ENCODE results near the gene TMEM209.
A peak's percentile ranks its signal among the peaks of the same experiment; 100 is the strongest.

The TMEM209 gene

GRCh38 chr7:130141161-130141883 is 63.9 kb downstream of the TMEM209 start:
- Histone ChIP-seq H3K36me3 (ENCODE audit: control insufficient read depth in 1 of 2, insufficient read depth in 2 of 2, low read length in 2 of 2) (peaks cover 5 to 9% of the 10 kb centered on the region in 2 donors), H3K4me1 (ENCODE audit: control insufficient read depth in 1 of 2, insufficient read depth in 2 of 2, low read length in 2 of 2) (peaks cover 4 to 7% of the 10 kb centered on the region in 2 donors), H3K27ac (ENCODE audit: low read length) (peak overlapping the region; percentile 45), H3K9me3 (ENCODE audit: control insufficient read depth in 1 of 2, low read length in 2 of 2) (no peaks in the 10 kb centered on the region), H3K4me3 (ENCODE audit: low read depth in 1 of 2, low read length in 2 of 2) (peak overlapping the region; percentile 70 to 79), H3K27me3 (ENCODE audit: low read depth, low read length) (no peaks in the 10 kb centered on the region)

GRCh38 chr7:130140551-130141160 is 64.5 kb downstream of the TMEM209 start:
- no peaks in the 10 kb centered on the region for H3K27me3 ChIP-seq (ENCODE audit: low read depth, low read length)
- H3K4me1 ChIP-seq (ENCODE audit: control insufficient read depth in 1 of 2, insufficient read depth in 2 of 2, low read length in 2 of 2), result peaks cover 4 to 7% of the 10 kb centered on the region in 2 donors
- H3K4me3 ChIP-seq (ENCODE audit: low read depth in 1 of 2, low read length in 2 of 2), result peak overlapping the region; percentile 70 to 79
- H3K27ac ChIP-seq (ENCODE audit: low read length), result no peak overlapping the region
- peaks cover 10 to 15% of the 10 kb centered on the region in 2 donors for H3K36me3 ChIP-seq (ENCODE audit: control insufficient read depth in 1 of 2, insufficient read depth in 2 of 2, low read length in 2 of 2)
- H3K9me3 ChIP-seq (ENCODE audit: control insufficient read depth in 1 of 2, low read length in 2 of 2), result no peaks in the 10 kb centered on the region

- Histone ChIP-seq H3K4me3 (ENCODE audit: low read depth in 1 of 2, low read length in 2 of 2) (no peak overlapping the region), H3K4me1 (ENCODE audit: control insufficient read depth in 1 of 2, insufficient read depth in 2 of 2, low read length in 2 of 2) (peaks cover 4 to 7% of the 10 kb centered on the region in 2 donors), H3K27ac (ENCODE audit: low read length) (no peak overlapping the region), H3K9me3 (ENCODE audit: control insufficient read depth in 1 of 2, low read length in 2 of 2) (no peaks in the 10 kb centered on the region), H3K27me3 (ENCODE audit: low read depth, low read length) (no peaks in the 10 kb centered on the region), H3K36me3 (ENCODE audit: control insufficient read depth in 1 of 2, insufficient read depth in 2 of 2, low read length in 2 of 2) (peaks cover 16% of the 10 kb centered on the region in 2 donors)
Observed at GRCh38 chr7:130139193-130139960, 65.8 kb downstream of the TMEM209 start.

GRCh38 chr7:130137207-130137606 is 68.0 kb downstream of the TMEM209 start:
- Histone ChIP-seq H3K27me3 (ENCODE audit: low read depth, low read length) (no peaks in the 10 kb centered on the region), H3K4me3 (ENCODE audit: low read depth in 1 of 2, low read length in 2 of 2) (no peak overlapping the region), H3K36me3 (ENCODE audit: control insufficient read depth in 1 of 2, insufficient read depth in 2 of 2, low read length in 2 of 2) (peaks cover 32% of the 10 kb centered on the region in 2 donors), H3K9me3 (ENCODE audit: control insufficient read depth in 1 of 2, low read length in 2 of 2) (no peaks in the 10 kb centered on the region), H3K4me1 (ENCODE audit: control insufficient read depth in 1 of 2, insufficient read depth in 2 of 2, low read length in 2 of 2) (peaks cover 2 to 7% of the 10 kb centered on the region in 2 donors), H3K27ac (ENCODE audit: low read length) (no peak overlapping the region)

GRCh38 chr7:130136579-130137167 is 68.5 kb downstream of the TMEM209 start:
- Histone ChIP-seq H3K27ac (ENCODE audit: low read length) (no peak overlapping the region), H3K4me3 (ENCODE audit: low read depth in 1 of 2, low read length in 2 of 2) (no peak overlapping the region), H3K9me3 (ENCODE audit: control insufficient read depth in 1 of 2, low read length in 2 of 2) (no peaks in the 10 kb centered on the region), H3K4me1 (ENCODE audit: control insufficient read depth in 1 of 2, insufficient read depth in 2 of 2, low read length in 2 of 2) (peaks cover 0 to 2% of the 10 kb centered on the region in 2 donors), H3K27me3 (ENCODE audit: low read depth, low read length) (no peaks in the 10 kb centered on the region), H3K36me3 (ENCODE audit: control insufficient read depth in 1 of 2, insufficient read depth in 2 of 2, low read length in 2 of 2) (peaks cover 34% of the 10 kb centered on the region in 2 donors)

- no peaks in the 10 kb centered on the region for H3K4me1 ChIP-seq (ENCODE audit: control insufficient read depth in 1 of 2, insufficient read depth in 2 of 2, low read length in 2 of 2)
- H3K36me3 ChIP-seq (ENCODE audit: control insufficient read depth in 1 of 2, insufficient read depth in 2 of 2, low read length in 2 of 2), result peaks cover 41 to 45% of the 10 kb centered on the region in 2 donors
- no peaks in the 10 kb centered on the region for H3K9me3 ChIP-seq (ENCODE audit: control insufficient read depth in 1 of 2, low read length in 2 of 2)
- H3K27ac ChIP-seq (ENCODE audit: low read length), result no peak overlapping the region
- H3K4me3 ChIP-seq (ENCODE audit: low read depth in 1 of 2, low read length in 2 of 2), result no peak overlapping the region
- H3K27me3 ChIP-seq (ENCODE audit: low read depth, low read length), result no peaks in the 10 kb centered on the region
Observed at GRCh38 chr7:130135208-130136205, 69.7 kb downstream of the TMEM209 start.

GRCh38 chr7:130134726-130135125 is 70.5 kb downstream of the TMEM209 start:
- H3K27ac ChIP-seq (ENCODE audit: low read length), result no peak overlapping the region
- peaks cover 42 to 51% of the 10 kb centered on the region in 2 donors for H3K36me3 ChIP-seq (ENCODE audit: control insufficient read depth in 1 of 2, insufficient read depth in 2 of 2, low read length in 2 of 2)
- H3K9me3 ChIP-seq (ENCODE audit: control insufficient read depth in 1 of 2, low read length in 2 of 2), result no peaks in the 10 kb centered on the region
- H3K4me1 ChIP-seq (ENCODE audit: control insufficient read depth in 1 of 2, insufficient read depth in 2 of 2, low read length in 2 of 2), result no peaks in the 10 kb centered on the region
- H3K4me3 ChIP-seq (ENCODE audit: low read depth in 1 of 2, low read length in 2 of 2), result no peak overlapping the region
- H3K27me3 ChIP-seq (ENCODE audit: low read depth, low read length), result no peaks in the 10 kb centered on the region

- no peaks in the 10 kb centered on the region for H3K9me3 ChIP-seq (ENCODE audit: control insufficient read depth in 1 of 2, low read length in 2 of 2)
- H3K27ac ChIP-seq (ENCODE audit: low read length), result no peak overlapping the region
- no peaks in the 10 kb centered on the region for H3K27me3 ChIP-seq (ENCODE audit: low read depth, low read length)
- no peak overlapping the region for H3K4me3 ChIP-seq (ENCODE audit: low read depth in 1 of 2, low read length in 2 of 2)
- no peaks in the 10 kb centered on the region for H3K4me1 ChIP-seq (ENCODE audit: control insufficient read depth in 1 of 2, insufficient read depth in 2 of 2, low read length in 2 of 2)
- H3K36me3 ChIP-seq (ENCODE audit: control insufficient read depth in 1 of 2, insufficient read depth in 2 of 2, low read length in 2 of 2), result peaks cover 43 to 54% of the 10 kb centered on the region in 2 donors
Observed at GRCh38 chr7:130134106-130134636, 71.0 kb downstream of the TMEM209 start.

- H3K27ac ChIP-seq (ENCODE audit: low read length), result no peak overlapping the region
- H3K4me1 ChIP-seq (ENCODE audit: control insufficient read depth in 1 of 2, insufficient read depth in 2 of 2, low read length in 2 of 2), result peaks cover 3% of the 10 kb centered on the region in 2 donors
- no peaks in the 10 kb centered on the region for H3K9me3 ChIP-seq (ENCODE audit: control insufficient read depth in 1 of 2, low read length in 2 of 2)
- peaks cover 46 to 54% of the 10 kb centered on the region in 2 donors for H3K36me3 ChIP-seq (ENCODE audit: control insufficient read depth in 1 of 2, insufficient read depth in 2 of 2, low read length in 2 of 2)
- no peaks in the 10 kb centered on the region for H3K27me3 ChIP-seq (ENCODE audit: low read depth, low read length)
- no peak overlapping the region for H3K4me3 ChIP-seq (ENCODE audit: low read depth in 1 of 2, low read length in 2 of 2)
Observed at GRCh38 chr7:130133029-130133782, 72.0 kb downstream of the TMEM209 start.
